ENCODE results near the gene KAZN.

Gene KAZN

GRCh38 chr1:15080328-15081007, 482.0 kb downstream of the KAZN start:
- DNase-seq = no peak

GRCh38 chr1:15081102-15081501, 482.6 kb downstream of the KAZN start:
- DNase-seq = no peak

- no peak for DNase-seq
Observed at GRCh38 chr1:15083578-15083977, 485.1 kb downstream of the KAZN start.

- DNase-seq = no peak
Observed at GRCh38 chr1:15088281-15088971, 489.9 kb downstream of the KAZN start.

- no peak for DNase-seq
Observed at GRCh38 chr1:15089258-15089992, 490.9 kb downstream of the KAZN start.

GRCh38 chr1:15090373-15090772, 491.9 kb downstream of the KAZN start:
- no peak for DNase-seq

GRCh38 chr1:15094056-15094455, 495.6 kb downstream of the KAZN start:
- no peak for DNase-seq

- no peak for DNase-seq
Observed at GRCh38 chr1:15094719-15095495, 496.4 kb downstream of the KAZN start.

GRCh38 chr1:15095496-15095875, 497.0 kb downstream of the KAZN start:
- no peak for DNase-seq

- DNase-seq = no peak
Observed at GRCh38 chr1:15096293-15096692, 497.8 kb downstream of the KAZN start.

GRCh38 chr1:15098176-15099125, 500.0 kb downstream of the KAZN start:
- no peak for DNase-seq

GRCh38 chr1:15099441-15100120, 501.1 kb downstream of the KAZN start:
- DNase-seq = no peak

GRCh38 chr1:15100121-15100879, 501.8 kb downstream of the KAZN start:
- peak; percentile 52 for DNase-seq

- no peak for DNase-seq
Observed at GRCh38 chr1:15100880-15101760, 502.6 kb downstream of the KAZN start.

- DNase-seq = no peak
Observed at GRCh38 chr1:15101801-15102200, 503.3 kb downstream of the KAZN start.

- no peak for DNase-seq
Observed at GRCh38 chr1:15102646-15103045, 504.2 kb downstream of the KAZN start.

- no peak for DNase-seq
Observed at GRCh38 chr1:15103211-15103610, 504.7 kb downstream of the KAZN start.

GRCh38 chr1:15103906-15104305, 505.4 kb downstream of the KAZN start:
- DNase-seq = no peak

GRCh38 chr1:15104768-15105167, 506.3 kb downstream of the KAZN start:
- DNase-seq = no peak

- no peak for DNase-seq
Observed at GRCh38 chr1:15106608-15107007, 508.1 kb downstream of the KAZN start.
